K562 (cell line): ENCODE data around the gene SLC25A10. TPM values are rescaled to one million over a fixed set of nuclear protein-coding genes. Genes with fewer than 3 reads are reported as not detected.

Source experiments
- ARID2 ChIP-seq: fragments of 450-650 bp; IDR thresholded peaks from 2 replicates; pipeline ENCODE4 v1.6.1; 2017; ENCODE audit warnings: antibody characterized with exemption, mild to moderate bottlenecking
- ARID4B ChIP-seq: sonication (generic); formaldehyde crosslinking; IDR thresholded peaks from 2 replicates; pipeline ENCODE4 v1.8.0; 2022; ENCODE audit warnings: mild to moderate bottlenecking, missing genetic modification reagents
- CBX8 ChIP-seq: fragments of 200-600 bp; sonication (generic); IDR thresholded peaks from 2 replicates; pipeline ENCODE4 v1.6.1; 2012; ENCODE audit warnings: borderline replicate concordance, mixed run types, low read depth, mild to moderate bottlenecking, moderate library complexity, mixed read lengths, low read length, control low read depth, inconsistent platforms; ENCODE audit not compliant: poor library complexity, severe bottlenecking; ENCODE audit errors: extremely low read depth
- CGGBP1 ChIP-seq: fragments of 250-450 bp; sonication (Bioruptor Pico); IDR thresholded peaks from 2 replicates; pipeline ENCODE4 v1.9.0; 2021; ENCODE audit warnings: mild to moderate bottlenecking
- CUX1 ChIP-seq: fragments of 200-800 bp; sonication (Bioruptor generic); IDR thresholded peaks from 2 replicates; pipeline ENCODE4 v1.6.1; 2016; ENCODE audit warnings: missing genetic modification characterization, missing compliant biosample characterization
- GABPB1 ChIP-seq: sonication (generic); formaldehyde crosslinking; IDR thresholded peaks from 2 replicates; pipeline ENCODE4 v1.8.0; 2022; ENCODE audit warnings: mild to moderate bottlenecking, missing genetic modification reagents
- GATAD2B ChIP-seq: fragments of 450-650 bp; IDR thresholded peaks from 2 replicates; pipeline ENCODE4 v1.6.1; 2017; ENCODE audit warnings: mild to moderate bottlenecking, borderline replicate concordance
- HMGXB4 ChIP-seq: sonication (generic); formaldehyde crosslinking; IDR thresholded peaks from 2 replicates; pipeline ENCODE4 v1.8.1; 2023; ENCODE audit warnings: mild to moderate bottlenecking, missing genetic modification reagents
- HNRNPUL1 ChIP-seq: fragments of 200-400 bp; formaldehyde crosslinking; IDR thresholded peaks from 2 replicates; pipeline ENCODE4 v1.6.1; 2017; ENCODE audit warnings: low read length
- IRF2 ChIP-seq: sonication (generic); formaldehyde crosslinking; IDR thresholded peaks from 2 replicates; pipeline ENCODE4 v1.8.1; 2022; ENCODE audit warnings: mild to moderate bottlenecking, missing genetic modification reagents
- RBM17 ChIP-seq: fragments of 200-400 bp; formaldehyde crosslinking; IDR thresholded peaks from 2 replicates; pipeline ENCODE4 v1.6.1; 2017; ENCODE audit warnings: low read depth, mild to moderate bottlenecking, low read length, borderline replicate concordance
- RFX1 ChIP-seq: fragments of 450-650 bp; IDR thresholded peaks from 2 replicates; pipeline ENCODE4 v1.6.1; 2016; ENCODE audit warnings: mild to moderate bottlenecking, moderate library complexity
- RFX5 ChIP-seq: IDR thresholded peaks from 2 replicates; pipeline ENCODE4 v1.6.1; 2011; ENCODE audit warnings: low read depth, mild to moderate bottlenecking, improper control_type of control experiment, low read length
- SNAPC5 ChIP-seq: fragments of 250-450 bp; sonication (Bioruptor Pico); IDR thresholded peaks from 2 replicates; pipeline ENCODE4 v1.8.0; 2021; ENCODE audit warnings: moderate library complexity, mild to moderate bottlenecking, inconsistent platforms
- ZFP36 ChIP-seq: fragments of 150-350 bp; IDR thresholded peaks from 2 replicates; pipeline ENCODE4 v1.6.1; 2018; ENCODE audit warnings: low read length, low read depth; ENCODE audit not compliant: partially characterized antibody
- polyA plus RNA-seq, 8 experiments: library from polyadenylated mRNA; depleted of rRNA in 4 of 8; stranded (reverse) in 5 of 8; unstranded in 3 of 8; fragments of >200 nt; fragmentation: Nextera tagmentation in 2 of 8; fragmentation: Illumina TruSeq in 1 of 8; extraction: Ambion mirVana in 2 of 8; extraction: Trizol in 1 of 8; gene quantifications; 2 replicates each; pipeline versions ENCODE4 v1.2.1 to v1.2.3, GENCODE V29; 2011 to 2014; ENCODE audit warnings: inconsistent platforms in 1 of 8, missing spikeins in 1 of 8
- total RNA-seq, 7 experiments: library from RNA; depleted of rRNA in 6 of 7; stranded (reverse); fragments of >200 nt in 6 of 7; fragmentation: Illumina TruSeq in 2 of 7; extraction: Trizol in 2 of 7; gene quantifications; 2 replicates each; pipeline versions ENCODE4 v1.2.1 to v1.2.3, GENCODE V29; 2011 to 2021; ENCODE audit warnings: low replicate concordance in 1 of 7

The SLC25A10 gene
- total and polyA plus RNA-seq, 9 of the 15 experiments (the other 6 are each of a cell fraction or from before 2014, with no cell fraction given) = 0.10 to 85.6 (median 34.3) TPM

- TF ChIP-seq CUX1 (CRISPR knock-in tag) = peak; percentile 92; the same call in 1 of the 2 replicates
- TF ChIP-seq RFX1 = no peak
- TF ChIP-seq GATAD2B = no peak
- TF ChIP-seq ZFP36 = peak; percentile 45
- no peak for TF ChIP-seq IRF2 (CRISPR knock-in tag)
- TF ChIP-seq SNAPC5 (CRISPR knock-in tag) = no peak
- TF ChIP-seq HMGXB4 (CRISPR knock-in tag) = no peak
- TF ChIP-seq RFX5 = no peak
- TF ChIP-seq CBX8 = no peak
- no peak for TF ChIP-seq ARID2
- TF ChIP-seq GABPB1 = no peak
- TF ChIP-seq HNRNPUL1 = no peak
- no peak for TF ChIP-seq ARID4B (CRISPR knock-in tag)
- no peak for TF ChIP-seq RBM17
- TF ChIP-seq CGGBP1 (CRISPR knock-in tag) = no peak
Observed at GRCh38 chr17:81665205-81666091, 46.6 kb upstream of the SLC25A10 start (continued).
